Epidermal melanocyte (primary cell): ENCODE results near the gene NFE2.

Experiments used
- DNase-seq: peaks from one replicate; pipeline ENCODE4 v3.0.0; 2011; ENCODE audit warnings: low spot score; ENCODE audit not compliant: insufficient read length

Gene NFE2

GRCh38 chr12:54253240-54253639 is 47.6 kb downstream of the NFE2 start:
- no peak for DNase-seq

GRCh38 chr12:54251667-54252284 is 49.0 kb downstream of the NFE2 start:
- DNase-seq: peak; percentile 63

- DNase-seq: no peak
Observed at GRCh38 chr12:54249489-54249888, 51.3 kb downstream of the NFE2 start.

- no peak for DNase-seq
Observed at GRCh38 chr12:54246011-54246641, 54.7 kb downstream of the NFE2 start.
